PFSK-1 (cell line): ENCODE data around the gene ERFE.

ENCODE experiments used
- FOXP2 ChIP-seq: optimal IDR thresholded peaks from 2 replicates; pipeline ENCODE3; 2011; ENCODE audit warnings: borderline replicate concordance, control low read depth, inconsistent platforms; ENCODE audit not compliant: insufficient read depth; ENCODE audit errors: extremely low read length, extremely low read depth
- POLR2AphosphoS5 ChIP-seq: IDR thresholded peaks from 2 replicates; pipeline ENCODE4 v1.6.1; 2012; ENCODE audit warnings: low read depth, mild to moderate bottlenecking, control low read depth, low read length, moderate library complexity
- SIN3A ChIP-seq: IDR thresholded peaks from 2 replicates; pipeline ENCODE4 v1.6.1; 2012; ENCODE audit warnings: mild to moderate bottlenecking, low read length, moderate library complexity, borderline replicate concordance; ENCODE audit not compliant: insufficient read depth
- TAF1 ChIP-seq: IDR thresholded peaks from 2 replicates; pipeline ENCODE4 v1.6.1; 2012; ENCODE audit warnings: low read length, control low read depth, borderline replicate concordance; ENCODE audit not compliant: insufficient read depth
- TF ChIP-seq, protein P1 (sequence below), 2 experiments: IDR thresholded peaks; 2 replicates each; pipeline versions ENCODE4 v1.6.1 to v1.8.0; 2011 to 2012; ENCODE audit warnings: low read depth in 2 of 2, low read length in 2 of 2, control low read depth in 1 of 2, inconsistent platforms in 1 of 2, mild to moderate bottlenecking in 1 of 2, moderate library complexity in 1 of 2; ENCODE audit not compliant: insufficient read depth in 1 of 2

GRCh38 chr2:238203973-238204683, 45.4 kb downstream of the ERFE start:
- no peak for TF ChIP-seq POLR2AphosphoS5
- TF ChIP-seq SIN3A, result no peak
- TF ChIP-seq TAF1, result no peak
- TF ChIP-seq, protein P1, sequence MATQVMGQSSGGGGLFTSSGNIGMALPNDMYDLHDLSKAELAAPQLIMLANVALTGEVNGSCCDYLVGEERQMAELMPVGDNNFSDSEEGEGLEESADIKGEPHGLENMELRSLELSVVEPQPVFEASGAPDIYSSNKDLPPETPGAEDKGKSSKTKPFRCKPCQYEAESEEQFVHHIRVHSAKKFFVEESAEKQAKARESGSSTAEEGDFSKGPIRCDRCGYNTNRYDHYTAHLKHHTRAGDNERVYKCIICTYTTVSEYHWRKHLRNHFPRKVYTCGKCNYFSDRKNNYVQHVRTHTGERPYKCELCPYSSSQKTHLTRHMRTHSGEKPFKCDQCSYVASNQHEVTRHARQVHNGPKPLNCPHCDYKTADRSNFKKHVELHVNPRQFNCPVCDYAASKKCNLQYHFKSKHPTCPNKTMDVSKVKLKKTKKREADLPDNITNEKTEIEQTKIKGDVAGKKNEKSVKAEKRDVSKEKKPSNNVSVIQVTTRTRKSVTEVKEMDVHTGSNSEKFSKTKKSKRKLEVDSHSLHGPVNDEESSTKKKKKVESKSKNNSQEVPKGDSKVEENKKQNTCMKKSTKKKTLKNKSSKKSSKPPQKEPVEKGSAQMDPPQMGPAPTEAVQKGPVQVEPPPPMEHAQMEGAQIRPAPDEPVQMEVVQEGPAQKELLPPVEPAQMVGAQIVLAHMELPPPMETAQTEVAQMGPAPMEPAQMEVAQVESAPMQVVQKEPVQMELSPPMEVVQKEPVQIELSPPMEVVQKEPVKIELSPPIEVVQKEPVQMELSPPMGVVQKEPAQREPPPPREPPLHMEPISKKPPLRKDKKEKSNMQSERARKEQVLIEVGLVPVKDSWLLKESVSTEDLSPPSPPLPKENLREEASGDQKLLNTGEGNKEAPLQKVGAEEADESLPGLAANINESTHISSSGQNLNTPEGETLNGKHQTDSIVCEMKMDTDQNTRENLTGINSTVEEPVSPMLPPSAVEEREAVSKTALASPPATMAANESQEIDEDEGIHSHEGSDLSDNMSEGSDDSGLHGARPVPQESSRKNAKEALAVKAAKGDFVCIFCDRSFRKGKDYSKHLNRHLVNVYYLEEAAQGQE (IDR thresholded peaks at IDR 0.05; ENCODE audit: insufficient read depth in 1 of 2, low read depth in 2 of 2, low read length in 2 of 2), result no peak
- TF ChIP-seq FOXP2, result no peak
